Measurements from ENCODE around the gene ZNF333. TPM values are rescaled to one million over a fixed set of nuclear protein-coding genes. Genes with fewer than 3 reads are reported as not detected.

Gene ZNF333
- polyA plus RNA-seq (ENCODE audit: insufficient read length in 3 of 3) = 10 to 100 TPM; 17.4 to 29.8 (median 18.2) TPM
- long read RNA-seq, donor 1, full-length matches to known transcripts = 2 of 2 reads
- long read RNA-seq, donor 1, partial matches to known transcripts = 0 of 2 reads
- long read RNA-seq, donor 1, other reads (novel, unspliced or antisense) = 0 of 2 reads
- long read RNA-seq, donor 2, full-length matches to known transcripts = 1 of 1 reads
- long read RNA-seq, donor 2, partial matches to known transcripts = 0 of 1 reads
- long read RNA-seq, donor 2, other reads (novel, unspliced or antisense) = 0 of 1 reads
- long read RNA-seq, donor 3, full-length matches to known transcripts = 2 of 2 reads
- long read RNA-seq, donor 3, partial matches to known transcripts = 0 of 2 reads
- long read RNA-seq, donor 3, other reads (novel, unspliced or antisense) = 0 of 2 reads
- long read RNA-seq, donor 4, full-length matches to known transcripts = 7 of 7 reads
- long read RNA-seq, donor 4, partial matches to known transcripts = 0 of 7 reads
- long read RNA-seq, donor 4, other reads (novel, unspliced or antisense) = 0 of 7 reads
- long read RNA-seq, donor 5, transcript ZNF333-204 (1 exons, 1,257 nt) = major isoform, 10 of 11 reads
- long read RNA-seq, donor 5, partial matches to known transcripts = 0 of 11 reads
- long read RNA-seq, donor 5, other reads (novel, unspliced or antisense) = 0 of 11 reads
- long read RNA-seq, donor 6, full-length matches to known transcripts = 9 of 9 reads
- long read RNA-seq, donor 6, partial matches to known transcripts = 0 of 9 reads
- long read RNA-seq, donor 6, other reads (novel, unspliced or antisense) = 0 of 9 reads
- long read RNA-seq, donor 7, full-length matches to known transcripts = 6 of 6 reads
- long read RNA-seq, donor 7, partial matches to known transcripts = 0 of 6 reads
- long read RNA-seq, donor 7, other reads (novel, unspliced or antisense) = 0 of 6 reads
- long read RNA-seq, donor 8 = 0 reads
- long read RNA-seq, donor 9, full-length matches to known transcripts = 5 of 5 reads
- long read RNA-seq, donor 9, partial matches to known transcripts = 0 of 5 reads
- long read RNA-seq, donor 9, other reads (novel, unspliced or antisense) = 0 of 5 reads
- long read RNA-seq, donor 10, full-length matches to known transcripts = 3 of 3 reads
- long read RNA-seq, donor 10, partial matches to known transcripts = 0 of 3 reads
- long read RNA-seq, donor 10, other reads (novel, unspliced or antisense) = 0 of 3 reads
- long read RNA-seq, donor 11, full-length matches to known transcripts = 3 of 3 reads
- long read RNA-seq, donor 11, partial matches to known transcripts = 0 of 3 reads
- long read RNA-seq, donor 11, other reads (novel, unspliced or antisense) = 0 of 3 reads
- long read RNA-seq, donor 12, full-length matches to known transcripts = 3 of 3 reads
- long read RNA-seq, donor 12, partial matches to known transcripts = 0 of 3 reads
- long read RNA-seq, donor 12, other reads (novel, unspliced or antisense) = 0 of 3 reads
- long read RNA-seq, donor 13 = 0 reads
- long read RNA-seq, donor 14, full-length matches to known transcripts = 3 of 3 reads
- long read RNA-seq, donor 14, partial matches to known transcripts = 0 of 3 reads
- long read RNA-seq, donor 14, other reads (novel, unspliced or antisense) = 0 of 3 reads
- long read RNA-seq, donor 15 = 0 reads
- long read RNA-seq, donor 16, full-length matches to known transcripts = 10 of 10 reads
- long read RNA-seq, donor 16, partial matches to known transcripts = 0 of 10 reads
- long read RNA-seq, donor 16, other reads (novel, unspliced or antisense) = 0 of 10 reads

DNA sequence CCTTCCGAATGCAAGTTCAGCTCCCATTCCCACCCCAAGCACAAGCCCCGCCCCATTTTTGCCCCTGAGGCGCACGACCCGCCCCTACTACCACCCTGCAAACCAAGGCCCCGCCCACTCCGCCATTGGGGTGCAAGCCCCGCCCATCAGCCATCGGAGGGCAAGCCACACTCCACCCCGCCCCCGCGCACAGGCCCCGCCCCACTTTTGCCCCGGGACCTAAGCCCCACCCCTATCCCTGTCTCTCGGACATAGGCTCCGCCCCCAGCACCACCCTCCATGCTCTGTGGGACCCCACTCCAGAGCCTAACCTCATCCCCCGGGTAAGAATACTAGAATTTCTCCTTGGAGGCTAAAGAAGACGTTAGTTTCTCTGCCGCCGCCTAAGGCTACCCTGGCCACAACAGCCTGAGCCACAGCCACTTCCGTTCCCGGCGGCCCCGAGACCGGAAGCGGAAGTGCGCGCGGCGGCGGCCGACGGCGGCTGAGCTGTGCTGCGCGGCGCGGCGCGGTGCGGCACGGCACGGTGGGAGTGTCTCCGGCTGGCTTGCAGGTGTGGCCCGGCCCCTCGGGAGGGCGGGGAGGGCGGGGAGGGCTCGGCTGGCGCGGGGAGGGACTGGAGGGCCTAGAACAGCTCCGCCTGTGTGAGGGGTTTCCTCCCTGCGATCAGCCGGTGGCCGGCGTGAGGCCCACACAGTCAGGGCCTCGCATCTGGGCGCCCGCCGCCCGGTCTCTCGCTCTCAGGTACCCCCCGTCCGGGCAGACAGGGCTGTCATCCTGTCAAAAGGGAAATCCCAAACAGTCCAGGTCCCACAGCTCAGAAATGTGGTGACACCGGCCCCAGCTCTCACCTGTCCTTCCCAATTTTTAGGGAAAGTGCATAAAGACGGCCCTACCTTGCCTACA lies at the start of gene ZNF333:
TSS of gene ZNF333 (plus strand) at position 451 of the 906 bp plus-strand sequence. CDS start 3,444 bp downstream, outside the sequence.
- DNase-seq (ENCODE audit: extremely low read depth in 1 of 11, low read depth in 9 of 11, low spot score in 4 of 11) = peak; percentile 75 to 86 (median 82)

- no peak for DNase-seq (ENCODE audit: extremely low read depth in 1 of 11, low read depth in 9 of 11, low spot score in 4 of 11)
Measured at GRCh38 chr19:14648506-14648905, 41.3 kb upstream of the ZNF333 start.

- DNase-seq (ENCODE audit: extremely low read depth in 1 of 11, low read depth in 9 of 11, low spot score in 4 of 11) = no peak
Measured at GRCh38 chr19:14649020-14649419, 40.8 kb upstream of the ZNF333 start.

DNA sequence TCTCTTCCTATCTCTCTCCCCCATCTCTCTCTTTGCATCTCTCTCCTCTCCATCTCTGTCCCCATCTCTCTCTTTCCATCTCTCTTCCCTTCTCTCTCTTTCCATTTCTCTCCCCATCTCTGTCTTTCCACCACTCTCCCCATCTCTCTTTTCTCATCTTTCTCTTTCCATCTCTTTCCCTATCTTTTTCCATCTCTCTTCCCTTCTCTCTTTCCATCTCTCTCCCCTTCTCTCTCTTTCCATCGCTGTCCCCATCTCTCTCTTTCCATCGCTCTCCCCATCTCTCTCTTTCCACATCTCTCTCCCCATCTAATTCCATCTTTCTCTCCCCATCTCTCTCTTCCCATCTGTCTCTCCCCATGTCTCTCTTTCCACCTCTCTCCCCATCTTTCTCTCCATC lies 39.7 kb upstream of the ZNF333 start:
- DNase-seq (ENCODE audit: extremely low read depth in 1 of 11, low read depth in 9 of 11, low spot score in 4 of 11) = no peak

DNA sequence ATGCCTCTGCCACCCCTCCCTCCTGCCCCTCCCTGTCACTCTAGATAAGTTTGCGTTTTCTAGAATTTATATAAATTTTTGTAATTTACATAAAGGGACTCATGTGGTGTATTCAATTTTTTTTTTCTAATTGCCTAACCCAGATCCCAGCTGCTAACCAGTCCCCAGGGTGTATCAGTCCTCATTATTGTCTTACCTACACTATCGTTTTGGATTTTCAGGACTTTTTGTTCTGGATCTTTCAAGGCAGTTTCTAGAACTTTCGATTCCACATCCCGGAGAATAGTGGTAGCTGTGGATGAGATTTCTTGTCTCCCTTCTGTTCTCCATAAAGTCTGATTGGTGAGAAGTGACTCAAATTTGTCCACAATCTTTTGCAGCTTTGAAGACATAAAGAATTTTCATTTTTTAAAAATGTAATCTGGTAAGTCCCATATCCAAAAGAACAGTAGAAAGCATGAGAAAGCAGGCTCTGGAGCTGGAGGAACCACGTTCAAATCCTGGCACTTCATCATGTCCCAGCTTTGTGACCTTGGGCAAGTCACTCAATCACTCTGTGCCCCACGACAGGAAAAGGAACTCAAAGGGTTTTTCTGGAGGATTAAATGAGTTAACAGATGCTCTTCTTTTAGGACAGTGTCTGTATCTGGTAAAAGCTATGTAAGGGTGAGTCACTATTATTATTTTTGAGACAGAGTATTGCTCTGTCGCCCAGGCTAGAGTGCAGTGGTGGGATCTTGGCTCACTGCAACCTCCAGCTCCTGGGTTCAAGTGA lies 34.9 kb upstream of the ZNF333 start:
- DNase-seq (ENCODE audit: extremely low read depth in 1 of 11, low read depth in 9 of 11, low spot score in 4 of 11) = no peak

DNA sequence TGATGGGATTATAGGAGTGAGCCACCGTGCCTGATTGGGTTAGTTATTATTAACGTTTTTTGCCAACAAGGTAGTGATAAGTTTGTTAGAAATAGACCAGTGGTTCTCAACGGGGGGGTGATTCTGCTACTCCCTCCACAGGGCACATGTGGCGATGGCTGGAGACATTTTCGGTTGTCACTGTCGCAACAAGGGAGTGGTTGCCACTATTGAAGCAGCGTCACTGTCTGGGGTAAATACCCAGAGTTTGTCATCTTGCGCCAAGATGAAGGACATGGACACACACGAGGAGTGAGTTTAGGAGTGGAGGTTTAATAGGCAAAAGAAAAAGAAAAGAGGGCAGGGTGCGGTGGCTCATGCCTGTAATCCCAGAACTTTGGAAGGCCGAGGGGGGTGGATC lies 34.1 kb upstream of the ZNF333 start:
- DNase-seq (ENCODE audit: extremely low read depth in 1 of 11, low read depth in 9 of 11, low spot score in 4 of 11) = no peak

DNA sequence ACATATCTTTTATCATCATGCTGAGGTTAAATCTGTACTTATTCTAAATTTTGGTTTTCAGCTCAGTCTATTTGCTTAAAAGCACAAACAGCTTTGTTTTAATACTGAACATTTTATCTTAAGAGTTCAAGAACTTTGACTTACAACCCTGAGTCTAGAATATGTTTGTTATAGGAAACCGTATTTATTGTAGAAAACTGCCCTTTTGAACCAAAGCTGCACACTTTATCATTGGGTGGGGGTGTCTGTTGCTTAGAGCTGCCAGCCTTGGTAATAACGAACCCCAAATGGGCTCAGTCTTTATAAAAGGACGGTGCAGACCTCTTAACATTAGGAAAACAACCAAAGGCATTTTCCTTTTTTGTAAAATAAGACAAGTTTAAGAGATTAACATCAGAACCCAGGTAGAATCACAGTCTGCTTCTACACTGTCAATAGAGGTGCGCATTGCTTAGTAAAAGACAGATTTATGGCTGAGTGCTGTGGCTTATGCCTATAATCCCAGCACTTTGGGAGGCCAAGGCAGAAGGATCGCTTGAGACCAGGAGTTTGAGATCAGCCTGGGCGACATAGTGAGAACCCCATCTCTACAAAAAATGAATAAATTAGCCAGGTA lies 29.9 kb upstream of the ZNF333 start:
- no peak for DNase-seq (ENCODE audit: extremely low read depth in 1 of 11, low read depth in 9 of 11, low spot score in 4 of 11)

- no peak for DNase-seq (ENCODE audit: extremely low read depth in 1 of 11, low read depth in 9 of 11, low spot score in 4 of 11)
Measured at GRCh38 chr19:14661372-14661924, 28.4 kb upstream of the ZNF333 start.

DNA sequence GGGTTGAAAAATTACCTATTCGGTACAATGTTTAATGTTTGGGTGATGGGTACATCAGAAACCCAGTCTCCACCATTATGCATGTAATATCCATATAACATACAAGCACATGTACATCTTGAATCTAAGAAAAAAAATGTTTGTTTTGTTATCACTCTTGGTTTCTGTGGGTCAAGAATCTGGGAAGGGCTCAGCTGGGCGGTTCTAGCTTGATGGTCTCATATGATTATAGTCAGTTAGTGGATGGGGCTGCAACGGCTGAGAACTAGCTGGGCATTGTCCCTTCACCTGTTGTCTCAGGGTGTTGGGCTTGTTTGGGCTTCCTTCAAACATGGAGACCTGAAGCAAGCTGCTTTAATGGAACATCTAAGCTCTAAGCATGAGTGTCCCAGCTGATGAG lies 19.9 kb upstream of the ZNF333 start:
- DNase-seq (ENCODE audit: extremely low read depth in 1 of 11, low read depth in 9 of 11, low spot score in 4 of 11) = no peak

DNA sequence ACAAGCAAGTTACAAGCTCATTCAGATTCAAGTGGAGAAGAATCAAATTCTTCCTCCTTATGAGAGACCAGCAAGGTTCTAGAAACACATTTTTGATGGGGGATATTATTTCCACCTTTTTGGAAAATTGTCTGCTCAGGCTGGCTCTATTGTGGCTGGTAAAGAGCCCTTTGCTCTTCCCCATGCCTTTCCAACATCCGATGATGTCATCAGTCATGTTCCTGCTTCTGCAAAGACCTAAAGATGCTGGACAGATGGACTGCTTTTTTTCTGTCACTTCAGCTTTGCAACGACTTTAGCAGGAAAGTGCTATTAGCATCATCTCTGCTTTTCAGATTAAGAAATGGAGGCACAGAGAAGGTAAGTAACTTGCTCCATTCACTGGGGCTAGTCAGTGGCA lies 19.4 kb upstream of the ZNF333 start:
- DNase-seq (ENCODE audit: extremely low read depth in 1 of 11, low read depth in 9 of 11, low spot score in 4 of 11) = no peak

- no peak for DNase-seq (ENCODE audit: extremely low read depth in 1 of 11, low read depth in 9 of 11, low spot score in 4 of 11)
Measured at GRCh38 chr19:14672188-14672872, 17.5 kb upstream of the ZNF333 start.

DNA sequence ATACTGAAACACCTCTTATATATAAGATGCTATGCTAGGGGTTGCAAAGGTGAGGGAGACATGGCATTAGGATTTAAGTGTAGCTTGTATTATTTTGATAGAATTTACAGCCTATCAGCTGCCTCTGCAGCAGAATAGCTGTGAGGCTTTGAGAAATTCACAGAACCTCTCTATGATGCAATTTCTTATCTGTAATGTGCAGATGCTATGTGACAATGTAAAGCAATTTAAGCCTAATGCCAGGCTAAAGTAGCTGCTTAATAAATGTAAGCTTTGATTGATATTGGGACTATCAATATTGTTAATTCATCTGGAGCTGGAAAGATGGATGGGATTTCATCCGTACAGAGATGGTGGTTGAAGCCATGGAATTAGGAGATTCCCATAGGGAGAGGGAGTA lies 16.8 kb upstream of the ZNF333 start:
- DNase-seq (ENCODE audit: extremely low read depth in 1 of 11, low read depth in 9 of 11, low spot score in 4 of 11) = no peak

- DNase-seq (ENCODE audit: extremely low read depth in 1 of 11, low read depth in 9 of 11, low spot score in 4 of 11) = no peak
Measured at GRCh38 chr19:14674764-14675163, 15.1 kb upstream of the ZNF333 start, which contains the start of gene ADGRE3. Gene ADGRE3 (minus strand): TSS chr19:14674844. CDS start chr19:14674770, 74 bp downstream.

- no peak for DNase-seq (ENCODE audit: extremely low read depth in 1 of 11, low read depth in 9 of 11, low spot score in 4 of 11)
Measured at GRCh38 chr19:14676762-14677161, 13.1 kb upstream of the ZNF333 start.

DNA sequence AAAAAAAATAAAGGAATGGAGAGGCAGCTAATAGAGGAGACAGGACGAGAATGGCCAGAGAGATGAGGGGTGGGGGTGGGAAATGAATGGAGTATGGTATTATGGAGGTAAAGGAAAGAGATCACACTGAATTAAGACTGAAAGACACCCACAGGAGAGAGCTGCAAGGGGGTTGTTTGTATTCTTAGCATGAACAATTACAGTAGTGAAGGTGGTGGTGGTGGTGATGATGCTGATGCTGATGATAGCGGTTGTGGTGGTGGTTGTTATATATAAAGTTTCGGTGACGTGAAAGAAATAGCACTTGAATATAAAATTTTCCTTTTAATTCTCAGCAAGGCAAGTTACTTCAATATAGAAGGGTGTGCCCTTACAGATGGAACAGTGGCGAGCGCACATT lies 12.4 kb upstream of the ZNF333 start:
- no peak for DNase-seq (ENCODE audit: extremely low read depth in 1 of 11, low read depth in 9 of 11, low spot score in 4 of 11)
